Thyroid gland (tissue), 4 donors: ENCODE results near the gene UBIAD1.

Source experiments
- POLR2A ChIP-seq, 2 donors: fragments of 450-650 bp; IDR thresholded peaks; one replicate each; pipeline ENCODE4 v1.6.1; 2017; ENCODE audit warnings: antibody characterized with exemption in 2 of 2, mild to moderate bottlenecking in 2 of 2, moderate library complexity in 1 of 2
- TF ChIP-seq, protein P1 (sequence below), 6 experiments: fragments of 200-600 bp in 3 of 6; fragments of 450-650 bp in 3 of 6; sonication (generic) in 3 of 6; IDR thresholded peaks; one replicate each; pipeline ENCODE4 v1.5.1; 2016 to 2019; ENCODE audit warnings: antibody characterized with exemption in 6 of 6, mild to moderate bottlenecking in 2 of 6, inconsistent platforms in 1 of 6, moderate library complexity in 1 of 6

DNA sequence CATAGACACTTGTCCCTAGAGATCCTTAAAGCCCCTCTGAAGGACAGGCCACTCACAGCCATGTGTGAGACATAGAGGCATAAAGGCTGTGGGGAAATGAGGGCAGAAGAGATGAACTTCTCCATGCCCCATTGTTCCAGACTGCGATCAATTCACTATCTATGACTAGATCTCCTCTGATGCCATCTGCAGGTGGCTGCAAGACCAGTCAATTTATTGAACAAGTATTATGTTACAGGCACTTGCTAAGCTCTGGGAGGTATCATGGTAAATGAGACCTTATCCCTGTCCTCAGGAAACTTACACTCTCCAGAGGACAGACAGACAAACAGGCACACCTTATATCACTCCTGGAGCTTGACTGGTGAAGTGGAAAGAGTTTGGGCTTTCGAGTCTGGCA lies 22.9 kb downstream of the UBIAD1 start:
- TF ChIP-seq, protein P1, sequence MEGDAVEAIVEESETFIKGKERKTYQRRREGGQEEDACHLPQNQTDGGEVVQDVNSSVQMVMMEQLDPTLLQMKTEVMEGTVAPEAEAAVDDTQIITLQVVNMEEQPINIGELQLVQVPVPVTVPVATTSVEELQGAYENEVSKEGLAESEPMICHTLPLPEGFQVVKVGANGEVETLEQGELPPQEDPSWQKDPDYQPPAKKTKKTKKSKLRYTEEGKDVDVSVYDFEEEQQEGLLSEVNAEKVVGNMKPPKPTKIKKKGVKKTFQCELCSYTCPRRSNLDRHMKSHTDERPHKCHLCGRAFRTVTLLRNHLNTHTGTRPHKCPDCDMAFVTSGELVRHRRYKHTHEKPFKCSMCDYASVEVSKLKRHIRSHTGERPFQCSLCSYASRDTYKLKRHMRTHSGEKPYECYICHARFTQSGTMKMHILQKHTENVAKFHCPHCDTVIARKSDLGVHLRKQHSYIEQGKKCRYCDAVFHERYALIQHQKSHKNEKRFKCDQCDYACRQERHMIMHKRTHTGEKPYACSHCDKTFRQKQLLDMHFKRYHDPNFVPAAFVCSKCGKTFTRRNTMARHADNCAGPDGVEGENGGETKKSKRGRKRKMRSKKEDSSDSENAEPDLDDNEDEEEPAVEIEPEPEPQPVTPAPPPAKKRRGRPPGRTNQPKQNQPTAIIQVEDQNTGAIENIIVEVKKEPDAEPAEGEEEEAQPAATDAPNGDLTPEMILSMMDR (IDR thresholded peaks at IDR 0.05) = no peak
- TF ChIP-seq POLR2A (IDR thresholded peaks at IDR 0.05) = no peak
